Fibroblast of skin of back (primary cell): ENCODE data around the gene TBRG4.

ENCODE experiments used
- DNase-seq: peaks from one replicate; pipeline ENCODE4 v3.0.0-alpha.2; 2013

The TBRG4 gene

GRCh38 chr7:45053401-45053800, 58.1 kb downstream of the TBRG4 start:
- DNase-seq = no peak

DNA sequence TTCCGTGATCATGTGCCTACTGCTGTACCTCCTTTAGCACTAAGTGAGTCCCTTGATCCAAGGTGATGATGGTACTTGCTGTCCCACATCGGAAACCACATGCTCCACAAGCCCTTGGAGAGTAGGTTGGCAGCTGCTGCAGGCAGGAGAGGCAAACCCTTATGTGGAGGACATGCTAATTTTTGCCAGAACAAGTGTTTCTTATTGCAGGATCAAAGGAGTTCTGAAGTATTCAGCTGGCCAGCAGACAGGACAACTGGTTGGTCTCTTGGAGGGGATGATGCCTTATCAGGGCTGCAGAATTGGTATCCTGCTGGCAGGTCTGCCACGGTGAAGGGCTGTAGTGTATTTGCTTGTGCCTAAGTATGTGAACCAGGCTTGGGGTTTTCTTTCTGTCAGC, 59.5 kb downstream of the TBRG4 start:
- DNase-seq = no peak

GRCh38 chr7:45050198-45050597, 61.3 kb downstream of the TBRG4 start:
- DNase-seq = no peak
